DOHH2 (cell line): ENCODE results near the gene OBP2B.

Source experiments
- EZH2phosphoT487 ChIP-seq: fragments of 200-600 bp; sonication (generic); IDR thresholded peaks from 2 replicates; pipeline ENCODE4 v1.6.1; 2017; ENCODE audit warnings: borderline replicate concordance, mild to moderate bottlenecking, antibody characterized with exemption, low read length, moderate library complexity, mixed read lengths
- TF ChIP-seq, protein P1 (sequence below): fragments of 200-600 bp; sonication (generic); IDR thresholded peaks from one replicate; pipeline ENCODE4 v1.5.1; 2014; ENCODE audit warnings: antibody characterized with exemption, mild to moderate bottlenecking, low read depth, low read length; ENCODE audit not compliant: poor library complexity, severe bottlenecking

DNA sequence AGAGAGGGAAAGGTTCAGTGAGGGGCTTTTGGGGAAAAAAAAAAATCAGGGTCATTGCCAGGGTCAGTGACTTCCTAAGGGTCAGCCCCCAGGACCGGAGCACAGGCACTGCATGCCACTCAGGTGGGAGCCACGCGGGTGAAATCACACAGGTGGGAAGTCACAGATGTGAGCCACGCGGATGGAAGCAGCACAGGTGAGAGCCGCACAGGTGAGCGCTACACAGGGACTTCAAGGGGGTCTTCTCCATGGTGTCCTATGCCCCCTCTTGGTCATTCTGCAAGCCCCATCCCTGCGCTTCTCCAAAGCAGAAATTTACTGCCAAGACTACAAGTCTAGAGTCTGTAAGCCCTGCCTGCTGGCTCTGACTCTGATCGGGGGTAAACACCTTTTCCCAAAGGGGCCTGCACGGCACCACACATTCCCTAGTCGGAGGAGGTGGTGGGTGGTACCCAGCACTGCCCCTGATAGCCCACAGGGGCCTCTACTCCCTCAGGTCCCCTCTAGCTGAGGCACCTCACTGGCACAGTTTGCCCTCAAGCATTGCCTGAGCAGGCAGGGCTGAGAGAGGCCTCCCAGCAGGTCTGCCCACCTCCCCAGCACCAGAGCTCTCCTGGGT is 18.3 kb upstream of the OBP2B start:
- TF ChIP-seq, protein P1, sequence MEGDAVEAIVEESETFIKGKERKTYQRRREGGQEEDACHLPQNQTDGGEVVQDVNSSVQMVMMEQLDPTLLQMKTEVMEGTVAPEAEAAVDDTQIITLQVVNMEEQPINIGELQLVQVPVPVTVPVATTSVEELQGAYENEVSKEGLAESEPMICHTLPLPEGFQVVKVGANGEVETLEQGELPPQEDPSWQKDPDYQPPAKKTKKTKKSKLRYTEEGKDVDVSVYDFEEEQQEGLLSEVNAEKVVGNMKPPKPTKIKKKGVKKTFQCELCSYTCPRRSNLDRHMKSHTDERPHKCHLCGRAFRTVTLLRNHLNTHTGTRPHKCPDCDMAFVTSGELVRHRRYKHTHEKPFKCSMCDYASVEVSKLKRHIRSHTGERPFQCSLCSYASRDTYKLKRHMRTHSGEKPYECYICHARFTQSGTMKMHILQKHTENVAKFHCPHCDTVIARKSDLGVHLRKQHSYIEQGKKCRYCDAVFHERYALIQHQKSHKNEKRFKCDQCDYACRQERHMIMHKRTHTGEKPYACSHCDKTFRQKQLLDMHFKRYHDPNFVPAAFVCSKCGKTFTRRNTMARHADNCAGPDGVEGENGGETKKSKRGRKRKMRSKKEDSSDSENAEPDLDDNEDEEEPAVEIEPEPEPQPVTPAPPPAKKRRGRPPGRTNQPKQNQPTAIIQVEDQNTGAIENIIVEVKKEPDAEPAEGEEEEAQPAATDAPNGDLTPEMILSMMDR = no peak
- no peak for TF ChIP-seq EZH2phosphoT487
